ENCODE data around the gene MGAT1.
"Not testable (repeated sequence)": the region's sequence is repeated elsewhere in the genome, so short reads cannot be mapped to it uniquely, and the experiment has no call there.

Gene MGAT1

GRCh38 chr5:180802325-180803180 is at the start of gene MGAT1:
Gene MGAT1, minus strand, starts transcription at chr5:180802806. Its CDS starts 9,835 bp downstream, at chr5:180792971.
- peak; percentile 62 to 69 for DNase-seq (ENCODE audit: low read depth in 2 of 2, low spot score in 1 of 2)

GRCh38 chr5:180850434-180851078 is 48.0 kb upstream of the MGAT1 start:
- DNase-seq (ENCODE audit: low read depth in 2 of 2, low spot score in 1 of 2), result no peak

GRCh38 chr5:180849827-180850226 is 47.2 kb upstream of the MGAT1 start:
- DNase-seq (ENCODE audit: low read depth in 2 of 2, low spot score in 1 of 2), result no peak

- DNase-seq (ENCODE audit: low read depth in 2 of 2, low spot score in 1 of 2), result no peak
Observed at GRCh38 chr5:180848878-180849277, 46.3 kb upstream of the MGAT1 start.

GRCh38 chr5:180848265-180848664 is 45.7 kb upstream of the MGAT1 start:
- DNase-seq (ENCODE audit: low read depth in 2 of 2, low spot score in 1 of 2), result no peak

GRCh38 chr5:180847026-180847425 is 44.4 kb upstream of the MGAT1 start:
- DNase-seq (ENCODE audit: low read depth in 2 of 2, low spot score in 1 of 2), result no peak

- no peak for DNase-seq (ENCODE audit: low read depth in 2 of 2, low spot score in 1 of 2)
Observed at GRCh38 chr5:180844858-180845257, 42.3 kb upstream of the MGAT1 start.

GRCh38 chr5:180844432-180844831 is 41.8 kb upstream of the MGAT1 start:
- DNase-seq (ENCODE audit: low read depth in 2 of 2, low spot score in 1 of 2), result no peak

- DNase-seq (ENCODE audit: low read depth in 2 of 2, low spot score in 1 of 2), result no peak
Observed at GRCh38 chr5:180839935-180840334, 37.3 kb upstream of the MGAT1 start.

GRCh38 chr5:180839227-180839626 is 36.6 kb upstream of the MGAT1 start:
- no peak for DNase-seq (ENCODE audit: low read depth in 2 of 2, low spot score in 1 of 2)

GRCh38 chr5:180837478-180837877 is 34.9 kb upstream of the MGAT1 start:
- no peak for DNase-seq (ENCODE audit: low read depth in 2 of 2, low spot score in 1 of 2)

- DNase-seq (ENCODE audit: low read depth in 2 of 2, low spot score in 1 of 2), result no peak
Observed at GRCh38 chr5:180832638-180833068, 30.0 kb upstream of the MGAT1 start.

GRCh38 chr5:180831139-180832093 is 28.8 kb upstream of the MGAT1 start:
- DNase-seq (ENCODE audit: low read depth in 2 of 2, low spot score in 1 of 2), result peak; percentile 54 to 59

- peak; percentile 34 to 53 for DNase-seq (ENCODE audit: low read depth in 2 of 2, low spot score in 1 of 2)
Observed at GRCh38 chr5:180830253-180831138, 27.9 kb upstream of the MGAT1 start.

- no peak for DNase-seq (ENCODE audit: low read depth in 2 of 2, low spot score in 1 of 2)
Observed at GRCh38 chr5:180829726-180830125, 27.1 kb upstream of the MGAT1 start.

GRCh38 chr5:180828756-180829531 is 26.3 kb upstream of the MGAT1 start:
- DNase-seq (ENCODE audit: low read depth in 2 of 2, low spot score in 1 of 2), result not testable (repeated sequence)

GRCh38 chr5:180827374-180827773 is 24.8 kb upstream of the MGAT1 start:
- not testable (repeated sequence) for DNase-seq (ENCODE audit: low read depth in 2 of 2, low spot score in 1 of 2)

GRCh38 chr5:180825768-180826525 is 23.3 kb upstream of the MGAT1 start:
- DNase-seq (ENCODE audit: low read depth in 2 of 2, low spot score in 1 of 2), result no peak
